HG03159 (cell line): ENCODE data around the gene TMEM109.

Experiments
- ATAC-seq: cut with Tn5 transposase; IDR thresholded peaks from one replicate; pipeline ENCODE4 v1.9.1; 2021; ENCODE audit warnings: mild to moderate bottlenecking, moderate library complexity; ENCODE audit not compliant: unreplicated experiment

Gene TMEM109

GRCh38 chr11:60939301-60939700 is 25.3 kb downstream of the TMEM109 start:
- ATAC-seq: no peak

- ATAC-seq: no peak
Measured at GRCh38 chr11:60939855-60940254, 25.9 kb downstream of the TMEM109 start.

GRCh38 chr11:60941371-60942119 is 27.6 kb downstream of the TMEM109 start:
- no peak for ATAC-seq

GRCh38 chr11:60942219-60942618 is 28.3 kb downstream of the TMEM109 start:
- no peak for ATAC-seq

- ATAC-seq: no peak
Measured at GRCh38 chr11:60942970-60943565, 29.1 kb downstream of the TMEM109 start.

GRCh38 chr11:60944490-60945294 is 30.7 kb downstream of the TMEM109 start:
- no peak for ATAC-seq

GRCh38 chr11:60945295-60945667 is 31.3 kb downstream of the TMEM109 start:
- no peak for ATAC-seq

GRCh38 chr11:60946601-60947264 is 32.8 kb downstream of the TMEM109 start:
- ATAC-seq: no peak

- no peak for ATAC-seq
Measured at GRCh38 chr11:60947700-60948099, 33.7 kb downstream of the TMEM109 start.

- no peak for ATAC-seq
Measured at GRCh38 chr11:60948250-60948649, 34.3 kb downstream of the TMEM109 start.

- no peak for ATAC-seq
Measured at GRCh38 chr11:60950024-60950423, 36.1 kb downstream of the TMEM109 start.

GRCh38 chr11:60950933-60951605 is 37.1 kb downstream of the TMEM109 start:
- ATAC-seq: no peak

- no peak for ATAC-seq
Measured at GRCh38 chr11:60951606-60951903, 37.6 kb downstream of the TMEM109 start.

GRCh38 chr11:60951904-60952741 is 38.2 kb downstream of the TMEM109 start, which contains the start of gene SLC15A3:
TSS of gene SLC15A3 (minus strand) at chr11:60952176. CDS start at chr11:60951551, 625 bp downstream.
- ATAC-seq: peak; percentile 70

GRCh38 chr11:60952742-60953170 is 38.8 kb downstream of the TMEM109 start:
- no peak for ATAC-seq

GRCh38 chr11:60953781-60954180 is 39.8 kb downstream of the TMEM109 start:
- no peak for ATAC-seq

- peak; percentile 26 for ATAC-seq
Measured at GRCh38 chr11:60954421-60954820, 40.5 kb downstream of the TMEM109 start.

GRCh38 chr11:60955571-60955970 is 41.6 kb downstream of the TMEM109 start:
- no peak for ATAC-seq

GRCh38 chr11:60957188-60957587 is 43.2 kb downstream of the TMEM109 start:
- ATAC-seq: no peak

- ATAC-seq: no peak
Measured at GRCh38 chr11:60959431-60959830, 45.5 kb downstream of the TMEM109 start.
